Pancreas (tissue), 10 donors: ENCODE results near the gene GORASP2. TPM values are rescaled to one million over a fixed set of nuclear protein-coding genes. Genes with fewer than 3 reads are reported as not detected.
A peak's percentile ranks its signal among the peaks of the same experiment; 100 is the strongest.
"Not testable (repeated sequence)": the region's sequence is repeated elsewhere in the genome, so short reads cannot be mapped to it uniquely, and the experiment has no call there.

Experiments used
- ATAC-seq, 4 donors: fragments of 200-7000 bp; cut with Tn5 transposase; one replicate each; pipeline versions ENCODE4 v1.8.0 to v1.9.1; 2020; ENCODE audit warnings: mild to moderate bottlenecking in 4 of 4, moderate library complexity in 4 of 4
- DNase-seq, 6 donors: peaks; one replicate each; pipeline ENCODE4 v3.0.0-alpha.2; 2020
- FAIRE-seq: peaks from 2 replicates; lab custom pipeline; 2012; peaks lifted over from hg19 to GRCh38; lab: Jason Lieb, UNC
- H3K27ac ChIP-seq, 4 donors: fragments of 200-600 bp; sonication (generic); 1 replicate in 3 of 4; 2 replicates in 1 of 4; pipeline versions ENCODE4 v1.5.0 to v1.8.0; 2020
- H3K27me3 ChIP-seq, 4 donors: fragments of 200-600 bp; one replicate each; pipeline ENCODE4 v1.8.0; 2021
- H3K36me3 ChIP-seq, 3 donors: fragments of 200-600 bp; sonication (generic) in 1 of 3; one replicate each; pipeline versions ENCODE4 v1.5.0 to v1.8.0; 2020 to 2021
- H3K4me1 ChIP-seq, 3 donors: fragments of 200-600 bp; one replicate each; pipeline ENCODE4 v1.8.0; 2021
- H3K4me3 ChIP-seq, 4 donors: fragments of 200-600 bp; sonication (generic) in 2 of 4; one replicate each; pipeline versions ENCODE4 v1.5.0 to v1.8.0; 2020 to 2021
- H3K9me3 ChIP-seq, 4 donors: fragments of 200-600 bp; one replicate each; pipeline ENCODE4 v1.8.0; 2021
- CTCF ChIP-seq, 4 donors: fragments of 200-600 bp; sonication (generic) in 3 of 4; IDR thresholded peaks; one replicate each; pipeline versions ENCODE4 v1.5.0 to v1.8.0; 2021; ENCODE audit warnings: antibody characterized with exemption in 4 of 4
- WGBS, 2 donors: extraction: QIAGEN DNeasy Blood & Tissue Kit; methylation state at CpG; one replicate each; pipeline ENCODE4 v1.1.7; 2013; 5-methylcytosine and 5-hydroxymethylcytosine counted together
- intact Hi-C, 3 donors: fragments of 100-400 bp; cut with DNase I; formaldehyde crosslinking; loops; one replicate each; pipeline versions ENCODE4 v1.11.1 to v1.14.2; 2022
- polyA plus RNA-seq, 2 donors: library from polyadenylated mRNA; stranded (reverse); fragments of 200-250 nt; gene quantifications; one replicate each; pipeline ENCODE4 v1.2.3, GENCODE V29; 2013
- total RNA-seq, 6 donors: library from RNA; stranded (reverse); fragmentation: NEBNext Ultra II Directional in 4 of 6; extraction: Animal tissue kit (Norgen Biotek cat#: 25700) in 4 of 6; gene quantifications; one replicate each; pipeline versions ENCODE4 v1.2.1 to v1.2.4, GENCODE V29; 2021 to 2023
- donor health status: healthy with polysubstance abuse.
- donor health status: DM: no; HTN: no; CAD: no; lungs with moderate emphysema.
- donor health status: DM: no; HTN: no; CAD: no.
- donor health status: control.
- donor health status: control.
- donor health status: Bipolar disorder and iron deficiency.
- donor health status: DM: yes; HTN: yes; CAD: no.
- donor health status: DM: no; HTN: no; CAD: no.
- donor health status: DM: no; HTN: no; CAD: no.
- donor health status: DM: yes; HTN: yes; CAD: no.

Gene GORASP2
- total and polyA plus RNA-seq, 8 donors: 22.6 to 52.4 (median 41.0) TPM

GRCh38 chr2:170911314-170911889 lies 17.7 kb upstream of the GORASP2 start:
- no peak for TF ChIP-seq CTCF (IDR thresholded peaks at IDR 0.05)
- DNase-seq (no peak), ATAC-seq (no peak), FAIRE-seq (no peak)
- Histone ChIP-seq H3K4me3 (no peak overlapping the region), H3K9me3 (no peaks in the 10 kb centered on the region), H3K27me3 (no peaks in the 10 kb centered on the region), H3K36me3 (no peaks in the 10 kb centered on the region), H3K27ac (no peak overlapping the region), H3K4me1 (no peaks in the 10 kb centered on the region)
- 65 to 79% methylated on average over 5 of the region's 5 CpGs for WGBS, 2 donors
- intact Hi-C loops: no loop called here

GRCh38 chr2:170914994-170915666 lies 13.9 kb upstream of the GORASP2 start:
- not testable (repeated sequence) for ATAC-seq

GRCh38 chr2:170917219-170917913 lies 11.7 kb upstream of the GORASP2 start:
- ATAC-seq (no peak), FAIRE-seq (no peak), DNase-seq (no peak)
- 93 to 96% methylated on average over 11 of the region's 11 CpGs for WGBS, 2 donors
- intact Hi-C loops: no loop called here
- Histone ChIP-seq H3K4me3 (no peak overlapping the region), H3K9me3 (no peaks in the 10 kb centered on the region), H3K27ac (no peak overlapping the region), H3K36me3 (no peaks in the 10 kb centered on the region), H3K4me1 (no peaks in the 10 kb centered on the region), H3K27me3 (no peaks in the 10 kb centered on the region)
- TF ChIP-seq CTCF (IDR thresholded peaks at IDR 0.05): no peak

More at GRCh38 chr2:170914994-170915666, 13.9 kb upstream of the GORASP2 start:
- H3K36me3 ChIP-seq, H3K4me1 ChIP-seq, H3K27ac ChIP-seq, H3K9me3 ChIP-seq, H3K4me3 ChIP-seq, FAIRE-seq, intact Hi-C loops, H3K27me3 ChIP-seq: not testable (repeated sequence)
- DNase-seq: peak in 1 of 6 donors; percentile 32
- WGBS, 2 donors: 92 to 93% methylated on average over 10 to 17 of the region's 17 CpGs

GRCh38 chr2:170917957-170918356 lies 11.1 kb upstream of the GORASP2 start:
- intact Hi-C loops: no loop called here
- no peak for FAIRE-seq
- no peak for TF ChIP-seq CTCF (IDR thresholded peaks at IDR 0.05)
- DNase-seq: no peak
- Histone ChIP-seq H3K36me3 (no peaks in the 10 kb centered on the region), H3K9me3 (no peaks in the 10 kb centered on the region), H3K4me1 (no peaks in the 10 kb centered on the region), H3K4me3 (no peak overlapping the region), H3K27me3 (no peaks in the 10 kb centered on the region), H3K27ac (no peak overlapping the region)
- no peak for ATAC-seq
- 92 to 94% methylated on average over 5 of the region's 5 CpGs for WGBS, 2 donors

- H3K4me1 ChIP-seq, ATAC-seq, H3K27ac ChIP-seq, H3K4me3 ChIP-seq, H3K27me3 ChIP-seq, DNase-seq, H3K36me3 ChIP-seq, FAIRE-seq, H3K9me3 ChIP-seq, intact Hi-C loops: not testable (repeated sequence)
- 91% methylated on average over 2 of the region's 2 CpGs for WGBS, 2 donors
Observed at GRCh38 chr2:170921873-170922272, 7.2 kb upstream of the GORASP2 start.
